Activated CD8-positive, alpha-beta memory T cell treated with anti-CD3 and anti-CD28 coated beads, Interleukin-2, amount 50 U/mL, for 48 hours (primary cell): ENCODE data around the gene LRRC26.
A peak's percentile ranks its signal among the peaks of the same experiment; 100 is the strongest.

Experiments
- DNase-seq: peaks from one replicate; pipeline ENCODE4 v3.0.0-alpha.2; 2020

Gene LRRC26, protein sequence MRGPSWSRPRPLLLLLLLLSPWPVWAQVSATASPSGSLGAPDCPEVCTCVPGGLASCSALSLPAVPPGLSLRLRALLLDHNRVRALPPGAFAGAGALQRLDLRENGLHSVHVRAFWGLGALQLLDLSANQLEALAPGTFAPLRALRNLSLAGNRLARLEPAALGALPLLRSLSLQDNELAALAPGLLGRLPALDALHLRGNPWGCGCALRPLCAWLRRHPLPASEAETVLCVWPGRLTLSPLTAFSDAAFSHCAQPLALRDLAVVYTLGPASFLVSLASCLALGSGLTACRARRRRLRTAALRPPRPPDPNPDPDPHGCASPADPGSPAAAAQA

DNA sequence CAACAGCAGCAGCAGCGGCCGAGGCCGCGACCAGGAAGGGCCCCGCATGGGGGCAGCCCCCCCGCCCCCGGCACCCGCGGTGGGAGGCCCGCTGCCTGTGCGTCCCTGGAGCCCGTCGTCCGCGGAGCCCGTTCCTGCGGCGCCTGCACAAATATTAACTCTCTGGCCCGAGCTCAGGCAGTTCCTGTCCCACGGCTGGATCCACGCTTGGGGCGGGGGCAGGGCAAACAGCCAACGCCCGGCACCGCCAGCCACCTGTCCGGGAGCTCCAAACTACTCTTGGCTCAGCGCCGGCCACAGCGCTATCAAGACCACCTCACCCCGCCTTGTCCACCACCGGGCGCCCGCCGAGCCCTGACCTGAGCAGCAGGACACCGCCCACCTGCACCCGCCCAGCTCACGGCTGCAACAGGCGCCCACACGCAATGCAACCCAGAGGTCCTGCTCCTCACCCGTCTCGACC, at the start of gene LRRC26:
TSS of gene LRRC26 (minus strand) at position 156 of the 463 bp plus-strand sequence. CDS start at position 48, 108 bp downstream.
- DNase-seq = no peak

DNA sequence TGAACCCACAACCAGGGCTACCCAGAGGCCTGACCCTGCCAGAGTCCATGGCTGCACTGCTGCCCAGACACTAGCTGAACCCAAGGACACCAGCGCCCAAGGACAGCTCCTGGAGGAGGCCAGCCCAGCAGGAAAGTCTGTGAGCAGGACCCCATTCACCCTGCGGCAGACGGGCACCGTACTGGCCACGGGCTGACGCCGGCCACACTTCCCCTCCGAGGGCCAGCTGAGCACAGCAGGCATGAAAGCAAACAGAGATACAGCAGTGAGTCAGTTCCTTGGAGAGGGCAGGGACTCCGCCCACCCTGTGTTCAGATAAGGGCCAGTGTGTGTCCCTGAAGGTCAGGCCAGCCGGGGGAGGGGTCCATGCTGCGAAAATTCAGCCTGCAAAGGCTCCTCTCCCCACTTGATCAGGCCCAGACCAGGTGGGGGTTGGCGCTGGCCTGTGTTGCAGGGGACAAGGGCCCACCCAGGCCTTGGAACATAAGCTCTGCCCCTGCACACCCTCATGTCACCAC, 49.0 kb upstream of the LRRC26 start:
- DNase-seq = no peak

DNA sequence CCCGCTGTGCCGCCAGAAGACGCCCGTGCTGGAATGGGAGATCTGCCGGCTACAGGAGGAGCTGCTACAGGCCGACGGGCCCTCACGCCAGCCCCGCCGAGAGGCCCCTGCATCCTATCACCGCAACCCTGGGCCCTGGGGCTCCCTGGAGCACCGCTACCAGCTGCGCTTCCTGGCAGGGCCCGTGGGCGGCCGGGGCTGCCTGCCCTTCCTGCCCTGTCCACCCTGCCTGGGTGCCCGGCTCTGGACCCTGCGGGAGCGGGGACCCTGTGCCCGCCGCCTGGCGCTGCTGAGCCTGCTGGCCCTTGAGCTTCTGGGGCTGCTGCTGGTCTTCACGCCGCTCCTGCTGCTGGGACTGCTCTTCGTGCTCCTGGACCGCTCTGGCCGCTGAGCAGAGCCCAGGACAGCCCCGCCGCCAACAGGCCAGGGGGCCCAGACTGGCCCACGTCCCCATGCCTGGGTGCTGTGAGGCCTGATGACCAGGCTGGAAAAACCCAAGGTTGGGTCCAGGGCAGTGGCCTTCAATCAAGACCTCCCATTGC, 48.4 kb upstream of the LRRC26 start:
- no peak for DNase-seq

DNA sequence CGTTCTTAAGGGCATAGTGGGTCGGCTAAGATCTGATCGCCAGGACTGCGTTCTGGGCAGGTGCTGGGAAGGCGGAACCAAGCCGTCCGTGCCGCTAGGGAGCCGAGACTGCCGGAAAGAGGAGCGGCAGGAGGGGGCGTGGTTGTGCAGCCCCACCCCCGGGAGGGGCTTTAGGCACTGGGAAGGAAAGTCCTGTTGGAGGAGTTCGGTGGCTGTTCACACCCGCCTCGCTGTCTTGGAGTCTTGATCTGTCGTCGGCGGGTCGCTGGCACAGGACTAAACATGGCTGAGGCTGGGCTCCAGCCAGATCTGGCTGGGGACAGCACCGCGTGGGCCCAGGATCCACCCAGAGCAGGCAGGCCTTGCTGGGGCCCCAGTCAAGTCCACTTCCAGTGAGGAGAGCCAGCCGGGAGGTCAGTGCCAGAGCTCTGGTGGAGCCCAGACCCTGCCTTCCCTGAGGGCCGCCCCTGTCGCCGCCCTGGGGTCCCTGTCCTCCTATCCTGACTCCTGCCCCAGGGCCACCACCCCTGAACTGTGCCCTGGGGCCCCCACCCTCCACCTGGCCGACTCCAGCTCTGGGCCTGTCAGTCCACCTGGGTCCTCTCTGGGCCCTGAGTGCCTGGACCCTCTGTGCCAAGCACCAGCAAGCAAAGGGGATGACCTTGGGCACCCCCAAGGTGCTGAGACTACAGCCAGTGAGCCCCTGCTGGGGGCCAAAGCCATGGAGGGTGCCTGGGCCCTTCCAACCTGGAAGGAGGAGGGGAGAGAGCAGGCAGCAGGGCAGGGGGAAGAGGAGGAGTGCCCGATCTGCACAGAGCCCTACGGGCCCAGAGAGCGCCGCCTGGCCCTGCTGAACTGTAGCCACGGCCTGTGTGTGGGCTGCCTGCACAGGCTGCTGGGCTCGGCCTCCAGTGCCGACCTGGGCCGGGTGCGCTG, 47.7 kb upstream of the LRRC26 start:
- DNase-seq = no peak

DNA sequence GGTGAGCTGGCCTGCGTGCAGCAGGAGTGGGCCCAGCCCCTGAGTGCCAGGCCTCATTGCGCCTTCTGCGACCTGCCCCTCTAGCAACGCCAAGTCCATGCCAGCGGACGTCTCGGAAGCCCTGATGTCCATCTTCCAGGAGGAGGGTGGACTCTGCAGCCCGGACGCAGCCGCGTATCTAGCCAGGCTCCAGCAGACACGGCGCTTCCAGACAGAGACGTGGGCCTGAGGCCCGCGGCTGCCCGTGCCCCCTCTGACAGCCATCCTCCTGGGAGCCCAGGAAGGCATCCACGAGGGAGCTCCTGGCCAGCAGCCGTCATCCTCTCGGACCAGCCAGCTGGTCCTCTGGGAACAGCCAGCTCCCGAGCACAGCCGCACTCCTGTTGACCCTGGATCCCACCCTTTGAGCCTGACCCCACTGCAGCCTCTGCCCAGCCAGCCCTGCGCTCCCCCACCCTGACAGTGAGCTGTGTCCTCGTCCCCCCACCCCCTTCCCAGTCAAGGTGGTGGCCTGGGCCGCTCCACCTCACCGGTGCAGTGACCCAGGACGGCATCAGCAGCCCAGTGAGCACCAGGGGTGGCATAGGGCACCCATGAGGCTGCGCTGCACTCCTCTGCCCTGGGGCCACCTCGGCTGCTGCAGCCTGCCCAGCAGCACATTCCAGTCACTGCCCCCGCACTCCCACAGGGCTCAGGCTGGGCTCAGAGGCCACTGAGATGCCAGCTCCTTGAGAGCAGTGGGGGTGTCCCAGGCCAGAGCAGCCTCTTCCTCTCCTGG, 46.5 kb upstream of the LRRC26 start:
- DNase-seq = no peak

DNA sequence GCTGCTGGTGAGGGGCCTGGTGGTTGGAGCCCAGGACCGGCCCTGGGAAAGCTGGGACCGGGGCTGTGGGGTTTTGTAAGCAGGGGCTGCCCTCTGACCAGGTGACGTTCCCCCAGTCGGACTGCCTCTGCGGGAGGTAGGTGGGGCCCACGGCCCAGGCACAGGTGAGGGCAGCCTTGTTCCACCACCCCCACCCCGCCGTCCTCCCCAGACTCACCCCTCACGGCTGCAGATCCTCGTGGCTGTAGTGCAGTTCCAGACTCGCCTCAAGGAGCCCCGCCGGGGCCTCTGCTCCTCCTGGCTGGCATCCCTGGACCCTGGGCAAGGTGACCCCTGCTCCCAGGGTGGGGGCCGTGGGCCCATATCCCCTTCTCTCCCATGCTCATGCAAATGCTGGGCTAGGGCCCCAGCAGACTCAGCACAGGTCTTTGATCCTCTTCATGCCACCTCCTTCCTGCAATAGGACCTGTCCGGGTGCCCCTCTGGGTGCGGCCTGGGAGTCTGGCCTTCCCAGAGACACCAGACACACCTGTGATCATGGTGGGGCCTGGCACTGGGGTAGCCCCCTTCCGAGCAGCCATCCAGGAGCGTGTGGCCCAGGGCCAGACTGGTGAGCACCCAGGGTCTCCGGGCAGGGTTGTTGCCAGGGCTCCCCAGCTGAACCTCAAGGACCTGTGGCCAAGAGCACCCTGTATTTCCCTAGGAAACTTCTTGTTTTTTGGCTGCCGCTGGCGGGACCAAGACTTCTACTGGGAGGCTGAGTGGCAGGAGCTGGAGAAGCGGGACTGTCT, 45.5 kb upstream of the LRRC26 start:
- DNase-seq = no peak

DNA sequence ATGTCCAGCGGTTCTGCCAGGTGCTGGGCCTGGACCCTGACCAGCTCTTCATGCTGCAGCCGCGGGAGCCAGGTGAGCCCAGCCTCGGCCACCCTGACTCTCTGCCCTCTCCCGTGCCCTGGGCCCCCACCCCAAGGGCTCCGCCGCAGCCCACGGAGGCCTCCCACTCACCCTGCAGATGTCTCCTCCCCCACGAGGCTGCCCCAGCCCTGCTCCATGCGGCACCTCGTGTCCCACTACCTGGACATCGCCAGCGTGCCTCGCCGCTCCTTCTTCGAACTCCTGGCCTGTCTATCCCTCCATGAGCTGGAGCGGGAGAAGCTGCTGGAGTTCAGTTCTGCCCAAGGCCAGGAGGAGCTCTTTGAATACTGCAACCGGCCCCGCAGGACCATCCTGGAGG, 44.8 kb upstream of the LRRC26 start:
- DNase-seq = no peak

DNA sequence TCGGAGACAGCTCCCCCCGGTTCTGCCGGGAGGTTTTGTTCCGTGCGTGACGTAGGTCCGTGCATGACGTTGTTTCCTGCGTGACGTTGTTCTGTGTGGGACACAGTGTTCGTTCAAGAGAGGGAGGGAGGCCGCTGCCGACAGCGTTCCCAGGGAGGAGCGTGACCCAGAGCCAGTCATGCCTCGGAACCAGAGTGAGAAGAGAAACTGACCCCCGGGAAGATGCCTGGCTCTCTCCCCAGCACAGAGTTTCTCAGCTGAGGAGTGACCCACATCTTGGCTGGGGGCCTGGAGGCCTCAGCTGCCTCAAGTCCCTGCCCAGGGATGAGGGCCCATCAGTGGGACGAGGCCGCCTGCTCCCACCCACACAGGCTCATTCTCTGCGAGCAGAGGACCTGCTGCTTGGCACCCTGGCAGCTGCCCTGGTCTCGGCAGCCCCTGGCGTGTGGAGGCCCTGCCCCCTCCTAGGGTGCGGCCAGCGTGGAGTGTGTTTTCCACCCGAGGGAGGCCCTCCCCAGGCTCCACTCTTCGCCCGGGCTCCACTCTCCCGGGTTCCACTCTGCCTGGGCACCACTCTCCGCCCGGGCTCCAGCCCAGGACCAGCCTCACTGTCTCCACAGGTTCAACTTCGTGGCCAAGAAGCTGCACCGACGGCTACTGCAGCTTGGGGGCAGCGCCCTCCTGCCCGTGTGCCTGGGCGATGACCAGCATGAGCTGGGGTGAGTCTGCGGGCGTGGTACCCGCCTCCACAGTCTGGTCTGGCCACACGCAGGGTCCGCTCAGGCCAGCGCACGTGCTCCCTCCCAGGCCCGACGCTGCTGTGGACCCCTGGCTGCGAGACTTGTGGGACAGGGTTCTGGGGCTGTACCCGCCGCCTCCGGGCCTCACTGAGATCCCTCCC, 43.6 kb upstream of the LRRC26 start:
- DNase-seq = no peak

DNA sequence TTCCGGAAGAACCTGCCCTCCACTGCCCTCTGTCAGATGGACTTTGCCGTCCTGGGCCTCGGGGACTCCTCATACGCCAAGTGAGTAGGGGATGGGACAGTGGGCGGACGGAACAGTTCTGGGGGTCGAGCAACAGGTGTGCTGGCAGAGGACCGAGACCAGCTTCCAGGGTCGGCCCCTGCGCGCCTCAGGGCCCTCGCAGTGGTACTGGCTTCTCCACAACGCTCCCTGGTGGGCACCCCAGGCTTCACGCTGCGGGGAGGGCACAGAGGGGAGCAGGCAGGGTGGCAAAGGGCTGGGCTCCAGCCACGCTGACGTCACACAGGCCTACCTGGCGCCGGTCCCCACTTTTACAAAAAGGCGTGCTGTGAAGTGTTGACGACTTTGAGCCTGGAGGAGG, 42.7 kb upstream of the LRRC26 start:
- DNase-seq = no peak

DNA sequence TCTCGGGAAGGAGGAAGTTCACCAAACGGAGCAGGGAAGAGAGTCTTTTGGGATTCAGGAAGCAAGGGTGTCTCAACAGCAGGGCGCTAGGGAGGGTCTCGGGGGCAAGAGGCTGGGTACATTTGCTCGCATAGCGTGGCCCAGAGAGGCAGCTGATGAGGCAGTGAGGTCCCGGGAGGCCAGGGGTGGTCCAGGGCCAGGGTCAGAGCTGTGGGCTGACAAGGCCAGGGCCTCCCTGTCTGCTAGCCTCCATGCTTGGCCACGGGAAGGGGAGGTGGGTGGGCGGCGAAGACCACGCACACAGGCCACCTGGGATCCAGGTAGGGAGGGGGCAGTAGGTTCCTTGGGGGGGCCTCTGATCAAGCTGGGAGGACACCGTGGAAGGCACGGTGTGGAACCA, 41.7 kb upstream of the LRRC26 start:
- no peak for DNase-seq

DNA sequence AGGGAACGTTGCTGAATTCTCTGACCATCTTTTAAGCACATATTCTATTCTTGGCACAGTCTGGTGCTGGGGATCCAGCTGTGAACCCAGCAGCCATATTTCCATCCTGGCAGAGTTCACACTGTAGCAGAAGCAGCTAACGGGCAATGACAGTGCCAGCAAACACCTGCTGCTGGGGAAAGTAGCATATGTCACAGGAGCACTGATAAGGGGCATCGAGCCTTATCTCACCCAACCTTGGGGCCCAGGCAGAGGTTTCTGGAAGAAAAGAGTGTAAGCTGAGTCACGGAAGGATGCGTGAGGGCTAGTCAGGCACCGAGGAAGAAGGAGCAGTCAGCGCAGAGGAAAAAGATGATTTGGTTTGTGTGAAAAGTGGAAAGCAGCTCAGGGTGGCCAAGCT, 36.8 kb upstream of the LRRC26 start:
- no peak for DNase-seq

DNA sequence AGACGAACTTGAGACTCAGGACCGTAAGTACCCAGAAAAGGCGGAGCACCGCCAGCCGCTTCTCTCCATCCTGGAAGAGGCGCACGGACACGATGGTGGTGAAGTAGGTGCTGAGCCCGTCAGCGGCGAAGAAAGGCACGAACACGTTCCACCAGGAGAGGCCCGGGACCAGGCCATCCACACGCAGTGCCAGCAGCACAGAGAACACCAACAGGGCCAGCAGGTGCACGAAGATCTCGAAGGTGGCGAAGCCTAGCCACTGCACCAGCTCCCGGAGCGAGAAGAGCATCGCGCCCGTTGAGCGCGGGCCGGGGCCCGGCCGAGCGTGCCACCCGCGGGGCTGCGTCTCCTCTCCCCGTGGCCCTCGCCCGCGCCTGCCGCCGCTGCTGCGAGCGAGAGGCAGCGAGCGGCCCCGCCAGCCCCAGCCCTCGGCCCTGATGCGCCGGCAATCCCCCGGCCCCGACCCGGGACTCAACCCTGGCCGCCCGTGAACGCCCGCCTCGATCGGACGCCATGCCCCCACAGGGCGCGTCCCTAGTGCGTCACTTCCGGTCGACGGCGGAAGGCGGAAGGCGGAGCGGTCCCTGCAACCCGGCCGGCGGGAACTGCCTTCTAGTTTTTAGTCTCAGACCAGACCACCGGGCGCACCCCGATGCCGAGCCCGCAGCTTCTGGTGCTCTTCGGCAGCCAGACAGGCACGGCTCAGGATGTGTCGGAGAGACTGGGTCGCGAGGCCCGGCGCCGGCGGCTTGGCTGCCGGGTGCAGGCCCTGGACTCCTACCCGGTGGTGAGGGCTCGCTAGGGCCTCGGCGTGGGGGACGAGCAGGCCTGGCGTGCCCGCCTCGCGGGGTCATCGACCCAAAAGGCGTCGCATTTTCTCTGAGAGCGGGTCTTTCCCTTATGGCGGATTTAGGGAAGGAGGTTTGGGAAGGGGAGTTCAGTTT, 35.5 kb upstream of the LRRC26 start, which contains the start of the genes NDOR1 and TMEM203:
TSS of gene NDOR1 (plus strand) at position 575 of the 944 bp plus-strand sequence. CDS start at position 653, 78 bp downstream.
TSS of gene TMEM203 (minus strand) at position 523 of the 944 bp plus-strand sequence. CDS start at position 289, 234 bp downstream.
- DNase-seq = peak; percentile 99

DNA sequence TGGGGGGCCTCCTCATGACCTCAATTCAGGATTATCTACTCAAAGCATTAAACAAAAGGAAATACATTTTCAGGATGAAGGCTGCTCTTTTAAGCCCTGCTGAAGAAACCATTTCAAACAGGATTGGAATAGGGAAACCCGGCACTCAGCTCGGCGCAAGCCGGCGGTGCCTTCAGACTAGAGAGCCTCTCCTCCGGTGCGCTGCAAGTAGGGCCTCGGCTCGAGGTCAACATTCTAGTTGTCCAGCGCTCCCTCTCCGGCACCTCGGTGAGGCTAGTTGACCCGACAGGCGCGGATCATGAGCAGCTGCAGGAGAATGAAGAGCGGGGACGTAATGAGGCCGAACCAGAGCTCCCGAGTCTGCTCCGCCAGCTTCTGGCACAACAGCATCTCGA, 34.9 kb upstream of the LRRC26 start:
- no peak for DNase-seq

DNA sequence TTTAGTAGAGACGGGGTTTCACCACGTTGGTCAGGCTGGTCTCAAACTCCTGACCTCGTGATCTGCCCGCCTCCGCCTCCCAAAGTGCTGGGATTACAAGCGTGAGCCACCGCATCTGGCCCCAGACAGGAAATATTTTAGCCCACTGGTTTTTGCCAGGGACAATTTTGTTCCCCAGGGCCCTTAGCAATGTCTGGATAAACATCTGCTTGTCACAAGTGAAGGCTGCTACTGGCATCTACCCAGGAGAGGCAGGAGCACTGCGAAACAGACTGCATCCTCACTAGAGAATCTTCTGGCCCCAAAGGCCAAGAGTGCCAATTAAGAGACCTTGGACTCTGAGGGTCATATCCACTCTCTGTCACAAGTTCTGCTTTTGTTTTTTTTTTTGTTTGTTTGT, 33.1 kb upstream of the LRRC26 start:
- DNase-seq = no peak

DNA sequence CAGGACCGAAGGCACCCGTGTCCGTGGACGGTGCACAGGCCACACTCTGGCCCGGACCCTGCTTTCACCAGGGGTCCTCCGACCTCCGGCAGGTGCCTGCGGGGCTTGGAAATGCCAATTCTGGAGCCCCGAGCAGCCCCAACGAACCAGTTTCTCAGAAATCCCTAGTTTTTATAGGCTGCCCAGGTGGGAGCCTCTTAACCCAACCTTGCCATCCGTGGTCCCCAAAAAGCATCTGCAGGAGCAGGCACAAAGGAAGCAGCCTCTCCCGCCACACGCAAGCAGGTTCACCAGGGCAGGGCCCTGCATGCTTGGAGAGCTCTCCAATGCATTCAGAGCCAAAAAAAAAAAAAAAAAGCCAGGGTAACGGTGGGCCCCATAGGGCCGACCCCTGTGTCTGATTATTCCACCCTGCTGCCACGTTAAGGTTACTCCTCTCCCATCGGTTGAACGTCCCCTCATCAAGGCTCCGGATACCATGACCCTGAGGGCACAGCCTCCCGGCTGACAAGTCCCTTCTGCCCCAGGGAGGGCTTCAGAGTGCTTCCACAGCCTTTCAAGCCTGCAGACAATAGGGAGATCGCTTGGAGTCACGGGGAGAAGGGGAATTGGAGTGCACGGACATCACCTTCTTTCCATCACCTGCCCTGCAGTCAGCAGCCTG, 31.5 kb upstream of the LRRC26 start:
- no peak for DNase-seq

DNA sequence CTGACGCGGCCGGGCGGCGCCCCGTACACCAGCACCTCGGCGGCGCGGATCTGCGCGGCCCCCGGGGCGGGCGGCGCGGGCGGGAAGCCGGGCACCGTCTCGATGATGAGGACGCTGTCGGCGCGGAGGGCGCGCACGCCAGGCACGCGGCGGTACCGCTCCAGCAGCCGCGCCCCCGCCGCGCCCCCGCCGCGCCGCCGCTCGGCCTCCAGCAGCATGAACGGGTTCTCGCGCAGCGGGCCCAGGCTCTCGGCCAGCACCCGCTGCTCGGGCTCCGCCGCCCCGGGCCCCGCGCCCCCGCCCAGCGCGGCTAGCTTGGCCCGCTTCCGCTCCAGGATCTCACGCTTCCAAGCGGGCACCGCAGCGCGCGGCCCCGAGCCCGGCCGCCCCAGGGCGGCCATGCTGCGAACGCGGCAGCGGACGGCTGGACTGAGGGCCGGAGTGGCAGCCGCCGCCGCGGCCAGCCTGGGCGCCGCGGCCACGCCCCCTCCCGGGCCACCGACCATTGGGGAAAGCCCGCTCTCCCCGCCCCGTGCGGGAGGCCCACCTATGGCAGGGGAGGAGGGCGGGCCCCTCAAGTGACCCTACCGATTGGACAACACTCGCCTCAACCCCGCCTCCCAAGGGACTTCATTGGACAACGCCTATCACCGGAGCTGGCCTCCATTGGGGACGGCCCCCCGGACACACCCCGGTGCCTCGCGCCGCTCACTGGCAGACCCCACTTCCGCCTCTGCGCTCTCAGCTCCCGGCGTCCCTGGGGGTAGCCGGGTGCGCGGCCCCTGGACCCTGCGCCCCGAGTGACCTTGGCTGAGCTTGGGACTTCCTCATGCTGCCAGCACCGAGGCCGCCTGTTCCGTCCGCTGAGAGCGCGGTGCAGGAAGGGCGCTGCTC, 30.7 kb upstream of the LRRC26 start, which contains the start of gene TPRN:
TSS of gene TPRN (minus strand) at position 431 of the 894 bp plus-strand sequence. CDS start at position 401, 30 bp downstream.
- DNase-seq = peak; percentile 97

DNA sequence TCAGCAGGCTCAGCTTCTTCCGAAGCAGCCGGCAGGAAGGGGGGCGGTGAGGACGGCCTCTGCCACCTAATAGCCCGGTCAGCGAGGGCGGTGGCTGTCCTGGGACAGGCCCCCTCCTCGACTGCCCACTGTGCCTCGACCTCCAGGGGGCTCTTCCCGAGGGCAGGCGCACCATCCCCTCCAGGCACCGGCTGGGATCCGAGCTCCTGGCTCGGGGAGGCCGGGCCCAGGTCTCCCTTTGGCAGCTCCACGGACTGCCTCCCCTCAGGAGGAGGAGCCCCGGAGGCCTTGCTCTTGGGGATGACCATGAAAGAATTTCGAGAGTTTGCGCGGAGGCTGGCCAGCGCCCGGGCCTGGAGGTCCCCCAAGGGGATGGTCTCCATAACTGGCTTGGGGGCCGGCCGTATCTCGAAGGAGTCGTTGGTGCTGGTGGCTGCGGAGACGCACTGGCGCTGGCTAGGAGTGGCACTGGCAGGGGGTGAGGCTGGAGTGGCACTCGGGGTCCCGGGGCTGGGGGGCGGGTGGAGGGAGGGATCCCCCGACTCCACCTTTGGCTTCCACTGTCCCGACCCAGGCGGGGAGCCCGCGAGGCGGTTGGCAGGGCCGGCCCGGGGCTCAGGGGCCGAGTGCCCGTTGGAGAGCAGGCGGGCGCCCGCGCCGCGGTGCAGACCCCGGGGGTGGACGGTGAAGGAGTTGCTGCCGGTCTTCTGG, 29.7 kb upstream of the LRRC26 start:
- DNase-seq = no peak
